ENCODE measurements around the gene RPS6KA1.
"Not testable (repeated sequence)": the region's sequence is repeated elsewhere in the genome, so short reads cannot be mapped to it uniquely, and the experiment has no call there.

RPS6KA1 gene

DNA sequence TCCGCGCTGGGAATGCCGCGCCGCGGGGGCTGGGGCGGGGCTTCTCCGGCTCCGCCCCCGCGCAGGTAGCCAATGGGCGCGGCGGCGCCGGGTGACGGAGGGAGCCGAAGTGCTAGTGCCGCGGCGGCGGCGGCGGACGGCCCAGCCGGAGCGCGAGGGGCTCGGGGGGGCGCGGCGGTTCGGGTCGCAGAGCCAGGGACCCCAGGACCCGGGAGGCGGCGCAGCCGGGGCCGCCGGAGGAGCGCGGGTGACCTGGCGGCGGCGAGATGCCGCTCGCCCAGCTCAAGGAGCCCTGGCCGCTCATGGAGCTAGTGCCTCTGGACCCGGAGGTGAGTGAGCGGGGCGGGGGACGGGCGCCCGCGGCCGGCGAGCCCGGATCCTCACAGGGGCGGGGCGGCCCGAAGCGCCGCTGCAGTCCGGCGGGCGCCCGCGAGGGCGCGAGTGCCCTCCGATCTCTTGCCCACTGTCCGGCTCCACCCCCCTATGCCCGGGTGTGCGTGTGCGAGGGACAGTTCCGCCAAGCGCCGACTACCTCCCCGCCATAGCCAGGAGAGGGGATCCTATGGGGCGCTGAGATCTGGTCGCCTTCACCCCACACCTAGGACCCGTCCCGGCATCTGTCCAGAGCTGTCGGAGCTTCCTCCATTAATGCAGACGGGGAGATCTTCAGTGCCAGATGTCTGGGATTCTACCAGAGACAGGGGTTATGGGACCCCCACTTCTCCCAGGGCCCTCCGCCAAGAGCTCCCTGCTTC lies at the start of gene RPS6KA1:
Gene RPS6KA1, plus strand, starts transcription at position 107 of the 755 bp plus-strand sequence. Its CDS starts 160 bp downstream, at position 267.
- DNase-seq (ENCODE audit: low read depth in 2 of 2): peak; percentile 36 to 50

DNA sequence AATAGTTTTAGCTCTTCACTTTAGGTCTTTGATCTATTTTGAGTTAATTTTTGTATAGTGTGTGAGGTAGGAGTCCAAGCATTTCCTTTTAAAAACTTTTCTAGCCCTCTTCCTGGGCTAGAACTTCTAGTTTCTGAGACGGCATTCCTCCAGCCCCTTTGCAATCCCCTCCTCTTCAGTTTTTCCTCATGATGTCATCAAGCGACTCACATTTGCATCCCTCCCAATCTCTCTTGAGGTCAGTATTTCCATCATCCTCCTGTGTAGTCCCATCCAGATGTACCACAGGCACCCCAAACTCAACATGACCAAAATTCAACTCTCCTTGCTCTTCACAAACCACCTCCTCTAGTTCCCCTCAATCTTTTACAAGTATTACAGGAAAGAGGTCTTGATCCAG lies 46.6 kb upstream of the RPS6KA1 start:
- DNase-seq (ENCODE audit: low read depth in 2 of 2): no peak

DNA sequence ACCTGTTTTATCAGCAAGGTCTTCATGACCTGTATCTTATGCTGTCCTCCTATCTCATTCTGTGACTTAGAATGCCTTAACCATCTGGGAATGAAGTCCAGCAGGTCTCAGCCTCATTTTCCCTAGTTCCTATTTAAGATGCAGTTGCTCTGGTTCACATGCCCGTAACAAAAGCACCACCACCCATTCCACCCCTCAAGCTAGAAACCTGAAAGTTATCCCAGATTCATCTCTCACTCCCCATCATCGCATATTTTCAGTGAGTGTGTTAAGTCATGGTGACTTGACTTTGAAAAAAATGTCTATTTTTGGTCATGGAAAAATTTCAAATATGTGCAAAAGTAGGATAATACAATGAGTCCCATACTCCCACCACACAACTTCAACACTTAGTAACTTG lies 45.6 kb upstream of the RPS6KA1 start:
- DNase-seq (ENCODE audit: low read depth in 2 of 2): no peak

DNA sequence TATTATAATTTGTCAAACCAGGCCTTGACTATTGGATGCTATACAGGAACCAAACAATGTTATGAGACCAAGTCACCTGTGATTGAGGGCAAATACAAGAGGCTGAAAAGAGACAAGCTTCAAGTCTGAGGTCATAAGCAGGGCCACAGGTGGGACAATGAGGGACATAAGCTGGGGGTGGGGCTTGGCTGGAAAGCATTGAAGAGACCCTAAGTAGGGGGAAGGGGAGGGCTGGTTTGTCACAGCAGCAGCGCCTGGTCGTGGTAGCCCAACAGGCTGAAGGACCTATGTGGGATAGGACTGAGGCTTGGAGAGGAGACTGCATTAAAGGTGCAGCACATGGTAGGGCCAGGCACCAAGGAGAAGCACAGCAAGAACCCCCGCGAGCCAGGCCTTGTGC lies 39.4 kb upstream of the RPS6KA1 start:
- DNase-seq (ENCODE audit: low read depth in 2 of 2): no peak

DNA sequence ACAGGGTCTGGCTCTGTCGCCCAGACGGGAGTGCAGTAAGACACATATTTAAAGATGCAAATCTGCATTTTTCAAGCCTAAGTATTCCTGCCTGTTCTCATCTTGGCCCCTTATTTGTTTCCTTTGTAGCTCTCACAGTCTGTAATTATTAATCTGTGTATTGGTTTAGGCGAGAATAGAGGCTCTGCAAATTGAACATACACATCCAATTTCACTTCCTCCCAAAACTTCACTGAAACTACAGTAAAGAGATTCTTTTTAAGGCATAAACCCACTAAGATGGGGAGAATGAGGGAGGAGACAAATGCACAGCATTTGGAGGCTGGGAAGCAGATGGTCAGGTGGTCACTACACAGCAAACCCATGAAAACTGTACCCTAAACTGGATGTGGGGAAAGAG lies 36.3 kb upstream of the RPS6KA1 start:
- DNase-seq (ENCODE audit: low read depth in 2 of 2): no peak

DNA sequence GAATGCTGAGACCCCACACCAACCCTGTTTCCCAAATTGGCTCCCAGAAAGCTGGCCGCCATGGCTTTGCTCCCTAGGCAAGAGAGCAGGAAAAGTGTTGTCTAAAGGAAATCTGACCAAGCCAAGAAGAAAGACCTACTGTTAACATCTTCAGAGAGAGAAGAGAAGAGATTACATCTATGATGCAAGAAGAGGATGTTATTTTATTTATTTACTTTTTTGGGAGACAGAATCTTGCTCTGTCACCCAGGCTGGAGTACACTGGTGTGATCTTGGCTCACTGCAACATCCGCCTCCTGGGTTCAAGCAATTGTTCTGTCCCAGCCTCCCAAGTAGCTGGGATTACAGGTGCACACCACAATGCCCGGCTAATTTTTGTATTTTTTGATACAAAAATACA lies 35.6 kb upstream of the RPS6KA1 start:
- no peak for DNase-seq (ENCODE audit: low read depth in 2 of 2)

DNA sequence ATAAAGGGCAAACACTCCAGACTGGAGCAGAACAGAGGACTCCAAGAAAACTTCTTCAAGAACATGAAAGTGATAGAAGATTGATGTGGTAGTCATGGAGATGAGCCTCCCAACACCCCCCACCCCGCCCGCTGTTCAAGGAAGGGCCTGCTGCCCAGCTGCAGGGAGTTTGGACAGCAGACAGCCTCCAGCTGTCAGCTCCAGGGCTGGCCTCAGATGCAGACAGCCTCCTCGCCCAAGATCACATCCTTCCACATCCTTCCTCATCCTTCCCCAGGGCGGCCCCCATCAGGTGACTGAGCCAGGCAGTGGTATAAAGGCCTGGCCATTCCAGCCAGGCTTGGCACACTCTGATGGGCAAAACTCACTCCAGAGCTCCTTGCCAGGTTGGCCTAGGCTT lies 32.7 kb upstream of the RPS6KA1 start:
- no peak for DNase-seq (ENCODE audit: low read depth in 2 of 2)

DNA sequence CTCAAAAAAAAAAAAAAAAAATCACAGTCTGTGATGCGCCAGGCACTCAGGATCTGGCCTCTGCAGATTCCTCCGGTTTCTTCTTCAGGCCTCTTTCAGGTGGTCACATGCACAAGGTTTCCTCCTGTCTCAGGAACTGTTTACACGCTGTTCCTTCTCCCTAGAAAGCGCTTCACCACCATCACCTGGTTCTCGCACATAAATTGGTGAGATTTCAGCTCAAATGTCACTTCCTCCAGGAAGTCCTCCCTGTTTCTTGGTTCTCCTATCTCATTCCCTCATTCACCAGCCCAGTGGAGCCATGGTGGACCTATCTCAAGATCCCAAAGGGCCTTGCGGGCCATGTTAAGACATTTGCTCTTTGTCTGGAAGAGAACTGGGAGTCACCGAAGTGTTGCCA lies 30.7 kb upstream of the RPS6KA1 start:
- DNase-seq (ENCODE audit: low read depth in 2 of 2): no peak

DNA sequence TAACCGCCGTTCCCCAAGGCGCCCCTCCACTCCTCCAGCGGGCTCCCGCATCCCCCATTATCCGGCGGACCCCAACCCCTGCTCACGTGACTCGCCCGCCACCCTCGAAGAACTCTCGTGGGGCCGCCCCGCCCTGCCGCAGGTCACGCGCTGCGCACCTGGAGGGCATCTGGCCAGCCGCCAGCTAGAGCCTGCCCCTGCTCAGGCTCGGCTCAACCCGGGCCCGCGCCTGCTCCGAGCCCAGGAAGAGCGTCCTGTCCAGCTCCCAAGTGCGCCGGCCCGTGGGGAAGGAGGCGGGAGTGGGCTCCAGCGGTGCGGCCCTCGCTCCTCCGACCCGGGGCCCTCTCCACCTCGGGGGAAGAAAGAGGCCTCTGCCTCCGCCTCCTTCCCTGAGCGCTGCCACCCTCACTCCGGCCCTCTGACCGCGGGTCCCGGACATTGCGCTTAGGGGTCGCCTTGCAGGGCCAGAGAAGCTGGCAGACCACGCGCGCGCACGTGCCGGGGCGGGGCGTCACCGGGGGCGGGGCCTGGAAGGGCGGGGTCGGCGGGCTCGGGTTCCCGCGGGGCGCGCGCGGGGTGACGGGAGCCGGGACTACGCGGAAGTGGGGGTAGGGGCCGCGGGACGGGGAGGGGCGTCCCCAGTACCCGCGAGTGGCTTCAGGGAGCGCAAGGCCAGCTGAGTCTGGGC lies 28.9 kb upstream of the RPS6KA1 start:
- DNase-seq (ENCODE audit: low read depth in 2 of 2): peak; percentile 91 to 94

DNA sequence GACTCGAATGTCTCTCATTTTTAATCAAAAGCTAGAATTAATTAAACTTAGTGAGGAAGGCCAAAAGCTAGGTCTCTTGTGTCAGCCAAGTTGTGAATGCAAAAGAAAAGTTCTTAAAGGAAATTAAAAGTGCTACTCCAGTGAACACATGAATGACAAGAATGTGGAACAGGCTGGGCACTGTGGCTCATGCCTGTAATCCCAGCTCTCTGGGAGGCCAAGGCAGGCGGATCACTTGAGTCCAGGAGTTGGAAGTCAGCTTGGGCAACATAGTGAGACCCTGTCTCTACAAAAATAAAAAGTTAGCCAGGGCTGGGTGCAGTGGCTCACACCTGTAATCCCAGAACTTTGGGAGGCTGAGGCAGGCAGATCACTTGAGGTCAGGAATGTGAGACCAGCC lies 18.9 kb upstream of the RPS6KA1 start:
- not testable (repeated sequence) for DNase-seq (ENCODE audit: low read depth in 2 of 2)

DNA sequence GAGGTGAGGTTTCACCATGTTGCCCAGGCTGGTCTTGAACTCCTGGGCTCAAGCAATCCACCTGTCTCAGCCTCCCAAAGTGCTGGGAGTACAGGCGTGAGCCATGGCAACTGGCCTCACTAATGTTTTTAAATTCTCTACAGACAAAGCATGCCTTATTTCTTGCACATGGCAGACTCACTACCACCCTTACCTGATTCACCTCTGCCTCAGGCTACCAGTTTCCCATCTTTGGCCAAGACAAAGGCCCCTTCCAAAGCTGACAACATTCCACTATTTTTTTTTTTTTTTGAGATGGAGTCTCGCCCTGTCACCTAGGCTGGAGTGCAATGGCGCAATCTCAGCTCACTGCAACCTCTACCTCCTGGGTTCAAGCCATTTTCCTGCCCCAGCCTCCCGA lies 13.7 kb upstream of the RPS6KA1 start:
- not testable (repeated sequence) for DNase-seq (ENCODE audit: low read depth in 2 of 2)

DNA sequence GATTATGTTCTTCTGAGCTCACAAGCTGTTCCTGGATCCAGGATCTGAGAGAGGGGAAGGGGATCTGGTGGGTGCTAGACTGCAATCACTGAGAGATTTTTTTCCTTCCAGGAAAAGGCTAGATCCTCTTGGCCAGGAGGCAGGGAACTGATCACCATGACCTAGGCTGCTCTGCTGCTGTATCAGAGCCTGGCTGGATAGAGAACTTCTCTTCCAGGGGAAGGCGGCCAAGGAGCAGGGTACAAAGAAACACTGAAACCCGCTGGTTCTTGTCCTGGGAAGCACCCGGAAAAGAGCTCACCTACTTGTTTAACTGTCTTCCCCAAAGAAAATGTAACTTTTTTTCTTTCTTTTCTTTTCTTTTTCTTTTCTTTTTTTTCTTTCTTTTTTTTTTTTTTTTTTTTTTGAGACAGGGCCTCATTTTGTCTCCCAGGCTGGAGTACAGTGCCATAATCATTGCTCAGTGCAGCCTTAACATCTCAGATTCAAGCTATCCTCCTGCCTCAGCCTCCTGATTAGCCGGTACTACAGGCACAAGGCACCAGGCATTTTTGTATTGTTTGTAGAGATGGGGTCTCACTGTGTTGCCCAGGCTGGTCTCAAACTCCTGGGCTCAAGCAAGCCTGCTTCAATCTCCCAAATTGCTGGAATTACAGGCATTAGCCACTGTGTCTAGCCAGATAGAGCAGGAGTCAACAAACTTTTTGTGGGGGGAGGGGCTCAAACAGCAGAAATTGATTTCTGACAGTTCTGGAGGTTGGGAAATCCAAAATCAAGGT lies 12.4 kb upstream of the RPS6KA1 start:
- no peak for DNase-seq (ENCODE audit: low read depth in 2 of 2)

DNA sequence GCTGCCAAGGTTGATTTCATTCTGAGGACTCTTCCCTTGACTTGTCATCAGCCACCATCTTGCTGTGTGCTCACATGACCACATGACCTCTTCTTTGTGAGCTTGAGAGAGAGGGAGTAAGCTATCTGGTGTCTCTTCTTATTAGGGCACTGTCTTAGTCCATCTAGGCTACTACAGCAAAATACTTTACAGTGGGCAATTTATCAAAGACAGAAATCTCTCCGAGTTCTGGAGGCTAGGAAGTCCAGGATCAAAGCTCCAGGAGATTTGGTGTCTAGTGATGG lies 11.9 kb upstream of the RPS6KA1 start:
- no peak for DNase-seq (ENCODE audit: low read depth in 2 of 2)

DNA sequence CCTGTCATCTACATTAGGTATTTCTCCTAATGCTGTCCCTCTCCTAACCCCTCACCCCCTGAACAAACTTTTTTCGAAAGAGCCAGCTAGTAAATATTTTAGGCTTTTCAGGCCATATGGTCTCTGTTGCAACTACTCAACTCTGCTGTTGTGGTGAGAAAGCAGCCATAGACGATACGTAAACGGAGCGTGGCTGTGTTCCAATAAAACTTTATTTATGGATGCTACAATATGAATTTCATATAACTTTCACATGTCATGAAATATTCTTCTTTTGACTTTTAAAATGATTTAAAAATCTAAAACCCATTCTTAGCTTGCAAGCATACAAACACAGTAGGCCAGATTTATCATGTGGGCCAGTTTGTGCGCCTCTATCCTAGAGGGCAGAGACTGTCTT lies 11.2 kb upstream of the RPS6KA1 start:
- no peak for DNase-seq (ENCODE audit: low read depth in 2 of 2)

DNA sequence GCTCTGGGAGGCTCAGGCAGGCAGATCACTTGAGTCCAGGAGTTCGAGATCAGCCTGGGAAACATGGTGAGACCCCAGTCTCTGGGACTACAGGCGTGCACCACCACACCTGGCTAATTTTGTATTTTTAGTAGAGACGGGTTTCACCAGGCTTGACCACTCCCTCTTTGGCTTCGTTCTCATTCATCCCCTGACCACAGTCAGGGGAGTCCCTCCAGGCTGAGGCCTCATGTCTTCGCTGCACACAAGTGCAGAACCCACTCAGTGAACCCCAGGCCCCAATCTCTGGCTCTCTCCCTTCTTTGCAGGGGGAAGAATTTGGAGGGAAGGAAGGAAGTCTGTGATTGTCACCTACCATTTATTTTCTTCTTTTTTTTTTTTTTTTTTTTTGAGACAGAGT lies 9.2 kb upstream of the RPS6KA1 start:
- no peak for DNase-seq (ENCODE audit: low read depth in 2 of 2)

DNA sequence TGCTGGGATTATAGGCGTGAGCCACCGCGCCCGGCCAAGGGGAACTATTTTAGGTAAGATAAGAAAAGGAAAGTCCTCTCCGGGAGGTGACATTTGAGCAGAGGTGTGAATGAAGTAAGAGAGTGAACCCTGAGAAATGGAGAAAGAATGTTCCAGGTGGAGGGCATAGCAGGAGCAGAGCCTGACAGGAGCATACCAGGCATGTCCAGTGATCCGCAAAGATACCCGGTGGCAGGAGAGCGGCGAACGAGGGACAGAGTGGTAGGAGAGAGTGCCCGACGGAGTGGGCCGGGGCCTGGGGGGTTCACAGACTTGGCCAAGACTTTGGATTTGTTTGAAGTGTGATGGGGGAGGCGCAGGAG lies 7.9 kb upstream of the RPS6KA1 start:
- no peak for DNase-seq (ENCODE audit: low read depth in 2 of 2)

DNA sequence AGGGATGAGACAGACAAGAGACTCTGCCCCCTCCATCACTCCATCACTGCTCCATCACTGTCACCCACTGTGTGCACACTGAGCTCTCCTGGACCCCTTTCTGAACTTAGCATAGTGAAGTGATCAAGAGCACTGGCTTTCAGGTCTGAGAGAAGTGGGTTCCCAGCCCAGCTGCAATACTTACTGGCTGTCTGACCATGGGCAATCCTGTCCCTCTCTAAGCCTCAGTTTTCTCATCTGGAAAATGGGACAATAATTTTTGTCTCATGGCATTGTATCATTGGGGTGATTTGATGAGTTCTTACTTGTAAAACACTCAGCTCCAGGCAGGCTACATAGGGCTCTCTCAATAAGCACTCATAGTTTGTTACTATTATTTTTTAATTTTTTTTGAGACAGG lies 7.5 kb upstream of the RPS6KA1 start:
- no peak for DNase-seq (ENCODE audit: low read depth in 2 of 2)

DNA sequence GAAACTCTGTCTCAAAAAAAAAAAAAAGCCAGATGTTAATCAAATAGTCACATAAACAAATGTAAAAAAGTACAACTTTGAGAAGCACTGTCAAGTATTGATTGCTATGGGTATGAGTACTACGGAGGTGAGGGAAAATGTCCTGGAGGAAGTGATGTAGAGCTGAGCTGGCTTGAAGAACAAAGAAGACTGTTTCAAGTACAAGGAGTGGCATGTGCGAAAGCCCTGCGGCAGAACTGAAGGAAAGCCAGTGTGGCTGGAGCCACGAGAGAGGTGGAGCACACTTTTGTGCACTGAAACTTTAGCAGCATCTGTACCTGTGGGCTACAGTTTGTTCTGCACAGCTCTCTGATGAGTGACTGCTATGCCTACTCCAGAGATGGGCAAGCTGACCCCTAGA lies 5.4 kb upstream of the RPS6KA1 start:
- DNase-seq (ENCODE audit: low read depth in 2 of 2): no peak

DNA sequence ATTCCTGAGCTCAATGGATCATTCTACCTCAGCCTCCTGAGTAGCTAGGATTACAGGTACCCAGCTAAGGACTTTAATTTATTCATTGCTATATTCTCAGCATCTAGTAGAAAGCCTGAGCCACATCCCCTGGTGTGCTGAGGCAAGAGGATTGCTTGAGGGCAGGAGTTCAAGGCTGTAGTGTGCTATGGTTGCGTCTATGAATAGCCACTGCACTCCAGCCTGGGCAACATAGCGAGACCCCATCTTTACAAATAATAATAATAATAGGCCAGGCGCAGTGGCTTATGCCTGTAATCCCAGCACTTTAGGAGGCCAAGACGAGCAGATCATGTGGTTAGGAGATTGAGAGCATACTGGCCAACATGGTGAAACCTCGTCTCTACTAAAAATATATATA lies 3.3 kb upstream of the RPS6KA1 start:
- no peak for DNase-seq (ENCODE audit: low read depth in 2 of 2)

DNA sequence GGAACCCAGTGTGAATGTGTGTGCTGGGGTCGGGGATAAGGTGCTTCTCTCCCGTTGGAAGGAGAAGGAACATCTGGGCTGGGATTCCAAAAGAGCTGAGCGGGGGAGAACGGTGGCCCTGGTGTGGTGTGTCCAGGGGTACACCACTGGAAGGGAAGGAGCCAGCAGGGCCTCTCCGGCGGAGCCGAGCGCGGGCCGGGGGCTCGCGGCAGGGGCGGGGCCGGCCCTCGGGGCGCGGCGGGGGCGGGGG lies 231 bp upstream of the RPS6KA1 start:
- DNase-seq (ENCODE audit: low read depth in 2 of 2): no peak

DNA sequence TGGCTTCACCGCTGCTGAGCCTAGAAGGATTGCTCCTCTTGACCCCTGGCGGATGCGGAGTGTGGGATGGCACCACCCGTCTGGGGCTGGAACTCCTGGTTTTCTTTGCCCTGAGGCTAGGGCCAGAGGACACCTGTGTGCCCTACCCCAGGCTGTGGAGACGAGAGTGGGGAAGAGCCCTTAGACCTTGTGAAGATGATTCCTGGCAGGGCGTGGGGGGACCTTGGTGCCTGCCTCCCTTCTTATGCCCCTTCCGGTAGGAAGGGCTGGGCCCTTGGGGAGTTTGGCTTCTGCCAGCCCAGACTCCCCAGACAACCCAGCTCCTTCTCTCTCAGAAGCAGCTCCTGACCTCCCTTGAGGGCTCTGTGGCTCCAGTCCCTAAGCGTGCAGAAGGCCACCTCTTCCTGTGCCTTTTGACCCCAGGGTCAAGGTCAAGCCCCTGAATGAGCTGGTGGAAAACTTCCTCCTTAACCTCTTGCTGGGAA lies 891 bp downstream of the RPS6KA1 start:
- DNase-seq (ENCODE audit: low read depth in 2 of 2): no peak

DNA sequence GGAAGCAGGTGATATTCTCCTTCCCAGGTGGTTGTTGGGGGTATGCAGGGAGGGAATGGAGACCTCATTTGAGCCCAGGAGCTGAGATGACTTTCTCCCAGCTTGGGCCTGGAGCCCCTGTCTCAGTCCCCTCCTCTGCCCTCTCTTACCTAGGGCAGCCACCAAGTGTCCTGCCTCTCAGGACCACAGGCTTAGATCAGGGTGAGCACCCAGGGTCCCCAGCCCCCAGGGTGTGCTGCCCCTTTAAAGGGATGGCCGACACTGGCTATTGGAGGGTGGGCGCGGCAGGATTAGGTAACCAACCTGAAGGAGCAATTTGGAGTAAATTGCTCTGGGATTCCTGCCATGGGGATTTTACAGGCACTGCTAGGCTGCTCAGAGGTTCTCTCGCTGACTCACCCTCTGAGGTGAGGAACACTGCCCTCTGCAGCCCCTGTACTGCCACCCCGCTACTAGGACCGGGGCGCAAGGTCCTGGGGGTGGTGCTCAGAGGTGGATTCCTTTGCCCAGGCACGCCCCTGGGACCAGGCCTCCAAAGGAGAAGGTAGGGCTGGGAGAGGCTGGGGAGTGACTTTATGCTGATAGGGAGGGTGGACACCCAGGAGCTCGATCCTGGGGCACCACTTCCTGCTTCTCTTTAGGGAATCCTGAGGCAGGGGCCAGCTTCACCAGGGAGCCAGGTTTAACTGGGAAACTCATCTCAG lies 1.5 kb downstream of the RPS6KA1 start:
- DNase-seq (ENCODE audit: low read depth in 2 of 2): no peak
